Measurements from ENCODE around the gene TSHR.

Gene TSHR

DNA sequence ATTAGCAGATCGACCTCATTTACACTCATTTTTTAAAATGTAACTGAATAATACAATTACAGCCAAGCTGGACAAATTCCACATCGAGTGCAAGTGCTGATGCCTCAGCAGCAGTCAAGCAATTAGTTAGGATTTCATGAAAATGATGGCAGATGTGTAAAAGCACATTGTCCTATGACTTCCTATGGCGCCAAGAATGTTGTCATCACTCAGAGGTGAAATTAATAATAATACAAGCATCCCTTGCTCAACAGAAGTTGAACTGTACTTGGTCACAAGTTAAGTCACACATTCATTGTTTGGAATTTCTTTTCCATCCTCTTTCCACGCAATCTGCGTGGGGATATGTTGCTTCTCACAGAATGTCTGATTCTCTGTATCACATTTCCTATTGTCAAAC is 148.0 kb downstream of the TSHR start:
- TF ChIP-seq EGR1 (IDR thresholded peaks at IDR 0.05) (no peak), EP300 (IDR thresholded peaks at IDR 0.05; ENCODE audit: borderline replicate concordance) (no peak), RAD21 (IDR thresholded peaks at IDR 0.05; ENCODE audit: low read depth) (no peak), ZBTB7A (IDR thresholded peaks at IDR 0.05; ENCODE audit: low read depth) (no peak), NFIC (IDR thresholded peaks at IDR 0.05) (no peak), CEBPB (IDR thresholded peaks at IDR 0.05) (no peak), YY1 (IDR thresholded peaks at IDR 0.05; ENCODE audit: low read depth) (no peak), TAF1 (IDR thresholded peaks at IDR 0.05; ENCODE audit: low read depth) (no peak), TCF12 (IDR thresholded peaks at IDR 0.05; ENCODE audit: low read depth) (no peak), TEAD4 (IDR thresholded peaks at IDR 0.05) (no peak), FOXM1 (IDR thresholded peaks at IDR 0.05; ENCODE audit: borderline replicate concordance, low read depth) (no peak), CREB1 (IDR thresholded peaks at IDR 0.05; ENCODE audit: low read depth) (no peak)
- TF ChIP-seq, protein P1, sequence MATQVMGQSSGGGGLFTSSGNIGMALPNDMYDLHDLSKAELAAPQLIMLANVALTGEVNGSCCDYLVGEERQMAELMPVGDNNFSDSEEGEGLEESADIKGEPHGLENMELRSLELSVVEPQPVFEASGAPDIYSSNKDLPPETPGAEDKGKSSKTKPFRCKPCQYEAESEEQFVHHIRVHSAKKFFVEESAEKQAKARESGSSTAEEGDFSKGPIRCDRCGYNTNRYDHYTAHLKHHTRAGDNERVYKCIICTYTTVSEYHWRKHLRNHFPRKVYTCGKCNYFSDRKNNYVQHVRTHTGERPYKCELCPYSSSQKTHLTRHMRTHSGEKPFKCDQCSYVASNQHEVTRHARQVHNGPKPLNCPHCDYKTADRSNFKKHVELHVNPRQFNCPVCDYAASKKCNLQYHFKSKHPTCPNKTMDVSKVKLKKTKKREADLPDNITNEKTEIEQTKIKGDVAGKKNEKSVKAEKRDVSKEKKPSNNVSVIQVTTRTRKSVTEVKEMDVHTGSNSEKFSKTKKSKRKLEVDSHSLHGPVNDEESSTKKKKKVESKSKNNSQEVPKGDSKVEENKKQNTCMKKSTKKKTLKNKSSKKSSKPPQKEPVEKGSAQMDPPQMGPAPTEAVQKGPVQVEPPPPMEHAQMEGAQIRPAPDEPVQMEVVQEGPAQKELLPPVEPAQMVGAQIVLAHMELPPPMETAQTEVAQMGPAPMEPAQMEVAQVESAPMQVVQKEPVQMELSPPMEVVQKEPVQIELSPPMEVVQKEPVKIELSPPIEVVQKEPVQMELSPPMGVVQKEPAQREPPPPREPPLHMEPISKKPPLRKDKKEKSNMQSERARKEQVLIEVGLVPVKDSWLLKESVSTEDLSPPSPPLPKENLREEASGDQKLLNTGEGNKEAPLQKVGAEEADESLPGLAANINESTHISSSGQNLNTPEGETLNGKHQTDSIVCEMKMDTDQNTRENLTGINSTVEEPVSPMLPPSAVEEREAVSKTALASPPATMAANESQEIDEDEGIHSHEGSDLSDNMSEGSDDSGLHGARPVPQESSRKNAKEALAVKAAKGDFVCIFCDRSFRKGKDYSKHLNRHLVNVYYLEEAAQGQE (IDR thresholded peaks at IDR 0.05; ENCODE audit: low read depth): no peak
- TF ChIP-seq, protein P2, sequence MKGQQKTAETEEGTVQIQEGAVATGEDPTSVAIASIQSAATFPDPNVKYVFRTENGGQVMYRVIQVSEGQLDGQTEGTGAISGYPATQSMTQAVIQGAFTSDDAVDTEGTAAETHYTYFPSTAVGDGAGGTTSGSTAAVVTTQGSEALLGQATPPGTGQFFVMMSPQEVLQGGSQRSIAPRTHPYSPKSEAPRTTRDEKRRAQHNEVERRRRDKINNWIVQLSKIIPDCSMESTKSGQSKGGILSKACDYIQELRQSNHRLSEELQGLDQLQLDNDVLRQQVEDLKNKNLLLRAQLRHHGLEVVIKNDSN (IDR thresholded peaks at IDR 0.05): no peak
- TF ChIP-seq, protein P3, sequence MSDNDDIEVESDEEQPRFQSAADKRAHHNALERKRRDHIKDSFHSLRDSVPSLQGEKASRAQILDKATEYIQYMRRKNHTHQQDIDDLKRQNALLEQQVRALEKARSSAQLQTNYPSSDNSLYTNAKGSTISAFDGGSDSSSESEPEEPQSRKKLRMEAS (IDR thresholded peaks at IDR 0.05): no peak

DNA sequence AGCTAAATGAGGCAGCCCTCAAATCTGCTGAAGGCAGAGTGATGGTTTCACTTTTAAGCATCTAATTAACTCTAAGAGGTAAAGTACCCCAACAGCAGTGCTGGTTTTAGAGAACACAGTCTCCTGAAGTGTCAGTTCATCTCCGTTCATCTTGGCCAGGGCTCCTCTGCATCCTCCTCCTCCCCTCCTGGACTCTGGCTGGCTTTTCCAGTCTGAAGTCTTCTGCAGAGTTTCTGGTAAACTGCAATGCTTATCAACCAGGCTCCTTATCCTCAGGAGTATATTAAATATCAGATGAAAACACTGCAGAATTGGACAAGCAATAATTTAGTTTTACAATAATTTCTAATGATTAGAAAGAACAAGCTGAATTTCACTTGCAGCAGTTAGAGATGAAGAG is 150.0 kb downstream of the TSHR start:
- TF ChIP-seq, protein P3 (IDR thresholded peaks at IDR 0.05): no peak
- TF ChIP-seq EP300 (IDR thresholded peaks at IDR 0.05; ENCODE audit: borderline replicate concordance) (no peak), CEBPB (IDR thresholded peaks at IDR 0.05) (no peak), TEAD4 (IDR thresholded peaks at IDR 0.05) (no peak), CREB1 (IDR thresholded peaks at IDR 0.05; ENCODE audit: low read depth) (no peak), FOXM1 (IDR thresholded peaks at IDR 0.05; ENCODE audit: borderline replicate concordance, low read depth) (no peak), TAF1 (IDR thresholded peaks at IDR 0.05; ENCODE audit: low read depth) (no peak), EGR1 (IDR thresholded peaks at IDR 0.05) (no peak), RAD21 (IDR thresholded peaks at IDR 0.05; ENCODE audit: low read depth) (no peak), YY1 (IDR thresholded peaks at IDR 0.05; ENCODE audit: low read depth) (no peak)
- TF ChIP-seq, protein P1 (IDR thresholded peaks at IDR 0.05; ENCODE audit: low read depth): no peak

DNA sequence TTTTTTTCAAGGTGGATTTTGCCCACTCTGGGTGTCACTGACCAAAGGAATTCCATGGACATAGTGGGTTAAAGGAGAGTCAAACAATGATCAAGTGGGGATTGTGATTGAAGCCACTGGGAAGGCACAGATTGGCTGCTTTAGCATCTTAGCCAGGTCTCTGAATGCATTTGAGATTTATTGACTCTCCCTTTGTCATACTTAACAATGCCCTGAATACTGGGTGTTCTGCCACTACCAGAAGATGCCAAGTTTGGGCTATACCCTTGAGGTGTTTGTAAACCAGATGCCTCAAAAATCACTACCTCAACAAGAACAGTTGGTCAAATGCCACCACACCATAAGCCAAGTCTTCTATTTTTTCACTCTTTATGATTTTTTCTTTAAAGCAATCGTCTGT is 150.5 kb downstream of the TSHR start:
- TF ChIP-seq EGR1 (IDR thresholded peaks at IDR 0.05): no peak
- TF ChIP-seq FOXM1 (IDR thresholded peaks at IDR 0.05; ENCODE audit: borderline replicate concordance, low read depth): no peak
- no peak for TF ChIP-seq RAD21 (IDR thresholded peaks at IDR 0.05; ENCODE audit: low read depth)
- no peak for TF ChIP-seq TEAD4 (IDR thresholded peaks at IDR 0.05)
- TF ChIP-seq NFIC (IDR thresholded peaks at IDR 0.05): no peak
- TF ChIP-seq, protein P1 (IDR thresholded peaks at IDR 0.05; ENCODE audit: low read depth): no peak
- no peak for TF ChIP-seq TAF1 (IDR thresholded peaks at IDR 0.05; ENCODE audit: low read depth)
- no peak for TF ChIP-seq EP300 (IDR thresholded peaks at IDR 0.05; ENCODE audit: borderline replicate concordance)
- TF ChIP-seq, protein P2 (IDR thresholded peaks at IDR 0.05): no peak
- TF ChIP-seq, protein P3 (IDR thresholded peaks at IDR 0.05): no peak
- no peak for TF ChIP-seq CREB1 (IDR thresholded peaks at IDR 0.05; ENCODE audit: low read depth)
- no peak for TF ChIP-seq CEBPB (IDR thresholded peaks at IDR 0.05)
- TF ChIP-seq YY1 (IDR thresholded peaks at IDR 0.05; ENCODE audit: low read depth): no peak
- TF ChIP-seq ZBTB7A (IDR thresholded peaks at IDR 0.05; ENCODE audit: low read depth): no peak
- TF ChIP-seq TCF12 (IDR thresholded peaks at IDR 0.05; ENCODE audit: low read depth): no peak

DNA sequence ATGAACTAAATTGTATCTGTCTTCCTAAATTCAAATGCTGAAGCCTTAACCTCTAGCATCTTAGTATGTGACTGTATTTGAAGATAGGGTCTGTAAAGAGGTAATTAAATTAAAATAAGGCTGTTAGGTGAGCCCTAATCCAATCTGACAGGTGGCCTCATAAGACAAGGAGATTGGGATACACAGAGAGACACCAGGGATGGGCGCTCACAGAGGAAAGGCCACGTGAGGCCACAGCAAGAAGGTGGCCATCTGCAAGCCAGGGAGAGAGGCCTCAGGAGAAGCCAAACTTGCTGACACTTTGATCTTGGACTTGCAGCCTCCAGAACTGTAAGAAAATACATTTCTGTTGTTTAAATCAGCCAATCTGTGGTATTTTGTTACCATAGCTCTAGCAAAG is 154.8 kb downstream of the TSHR start:
- TF ChIP-seq NFIC (IDR thresholded peaks at IDR 0.05) (no peak), FOXM1 (IDR thresholded peaks at IDR 0.05; ENCODE audit: borderline replicate concordance, low read depth) (no peak), EP300 (IDR thresholded peaks at IDR 0.05; ENCODE audit: borderline replicate concordance) (no peak), TAF1 (IDR thresholded peaks at IDR 0.05; ENCODE audit: low read depth) (no peak), CEBPB (IDR thresholded peaks at IDR 0.05) (no peak), EGR1 (IDR thresholded peaks at IDR 0.05) (no peak), YY1 (IDR thresholded peaks at IDR 0.05; ENCODE audit: low read depth) (no peak), CREB1 (IDR thresholded peaks at IDR 0.05; ENCODE audit: low read depth) (no peak), TCF12 (IDR thresholded peaks at IDR 0.05; ENCODE audit: low read depth) (no peak), RAD21 (IDR thresholded peaks at IDR 0.05; ENCODE audit: low read depth) (no peak), ZBTB7A (IDR thresholded peaks at IDR 0.05; ENCODE audit: low read depth) (no peak)
- TF ChIP-seq, protein P1 (IDR thresholded peaks at IDR 0.05; ENCODE audit: low read depth): no peak
- TF ChIP-seq, protein P2 (IDR thresholded peaks at IDR 0.05): no peak
- TF ChIP-seq, protein P3 (IDR thresholded peaks at IDR 0.05): no peak

All from Ishikawa (cell line).